RPMI7951 (cell line): ENCODE data around the gene KLB. TPM values are rescaled to one million over a fixed set of nuclear protein-coding genes. Genes with fewer than 3 reads are reported as not detected.

Source experiments
- total RNA-seq: library from RNA; depleted of rRNA; stranded (reverse); fragments of >200 nt; shearing (Covaris generic); gene quantifications from 2 replicates; pipeline ENCODE4 v1.2.3, GENCODE V29; 2014; rRNA removed

Gene KLB
- total RNA-seq, 1 experiment from 2014 or later, result not detected

Other genes starting within 250 kb of the KLB start
- 13.9 and 14.9 TPM in 2 replicates for gene WDR19, start 224.4 kb upstream of the KLB start, total RNA-seq
- gene RFC1, start 40.6 kb upstream of the KLB start, total RNA-seq, result 30.1 and 42.7 TPM in 2 replicates
- 1,530 and 1,643 TPM in 2 replicates for gene RPL9, start 52.0 kb downstream of the KLB start, total RNA-seq
- gene LIAS, start 52.1 kb downstream of the KLB start, total RNA-seq, result 8.1 and 11.0 TPM in 2 replicates
- 50.3 and 52.3 TPM in 2 replicates for gene UGDH, start 120.5 kb downstream of the KLB start, total RNA-seq
- gene SMIM14, start 231.9 kb downstream of the KLB start, total RNA-seq, result 38.3 and 46.3 TPM in 2 replicates